Measurements from ENCODE around the gene HSP90B1. TPM values are rescaled to one million over a fixed set of nuclear protein-coding genes. Genes with fewer than 3 reads are reported as not detected.

Gene HSP90B1
- total and polyA plus RNA-seq, 2 of the 13 experiments (the other 11 are each of a cell fraction or from before 2014, with no cell fraction given), result 800 to 954 TPM

DNA sequence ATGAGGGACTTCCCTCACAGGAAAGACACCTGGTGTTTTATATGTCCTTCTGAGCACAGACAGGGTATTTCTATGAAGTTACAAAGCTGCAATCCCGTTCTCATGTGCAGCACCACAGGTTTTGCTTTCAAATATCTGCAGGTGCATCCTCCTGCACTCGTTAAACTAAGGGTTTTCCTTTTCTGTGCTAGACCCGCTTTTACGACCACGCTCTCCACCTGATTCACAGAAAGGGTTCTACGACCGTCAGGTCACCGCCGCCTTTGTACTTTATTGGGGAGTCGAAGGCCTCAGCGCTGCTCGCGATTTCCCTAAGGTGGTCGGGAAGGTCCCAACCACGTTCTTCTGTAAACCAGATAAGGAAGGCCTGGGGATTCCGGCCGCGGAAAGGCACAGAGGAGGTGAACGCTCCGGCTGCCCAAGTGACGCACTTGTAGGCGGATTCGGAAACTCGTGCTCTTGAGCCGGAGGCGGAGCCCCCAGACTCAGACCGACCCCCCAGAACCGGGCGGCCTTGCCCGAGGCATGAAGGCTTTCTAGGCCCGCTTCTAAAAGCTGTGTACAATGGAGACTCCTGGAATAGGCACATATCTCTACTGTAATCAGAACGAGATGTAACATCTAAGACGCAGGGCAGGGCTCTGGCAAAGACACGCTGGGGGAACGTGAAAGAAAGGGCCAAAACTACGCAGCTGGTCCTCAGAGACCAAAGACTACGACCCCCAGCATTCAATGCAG is 995 bp upstream of the HSP90B1 start (continued):
- 0 out of 2 replicates have a peak, but pooled peaks have one; percentile 45 for TF ChIP-seq ZNF564 (CRISPR knock-in tag; IDR thresholded peaks at IDR 0.05)
- no peak; the same call in 1 of the 2 replicates for TF ChIP-seq SIX4 (CRISPR knock-in tag; IDR thresholded peaks at IDR 0.05)
- no peak for TF ChIP-seq ZNF296 (CRISPR knock-in tag; conservative IDR thresholded peaks at IDR 0.05)
- TF ChIP-seq TAF1 (CRISPR knock-in tag; IDR thresholded peaks at IDR 0.05), result peak; percentile 77
- TF ChIP-seq, protein P1, sequence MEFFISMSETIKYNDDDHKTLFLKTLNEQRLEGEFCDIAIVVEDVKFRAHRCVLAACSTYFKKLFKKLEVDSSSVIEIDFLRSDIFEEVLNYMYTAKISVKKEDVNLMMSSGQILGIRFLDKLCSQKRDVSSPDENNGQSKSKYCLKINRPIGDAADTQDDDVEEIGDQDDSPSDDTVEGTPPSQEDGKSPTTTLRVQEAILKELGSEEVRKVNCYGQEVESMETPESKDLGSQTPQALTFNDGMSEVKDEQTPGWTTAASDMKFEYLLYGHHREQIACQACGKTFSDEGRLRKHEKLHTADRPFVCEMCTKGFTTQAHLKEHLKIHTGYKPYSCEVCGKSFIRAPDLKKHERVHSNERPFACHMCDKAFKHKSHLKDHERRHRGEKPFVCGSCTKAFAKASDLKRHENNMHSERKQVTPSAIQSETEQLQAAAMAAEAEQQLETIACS (CRISPR knock-in tag; IDR thresholded peaks at IDR 0.05), result no peak
- TF ChIP-seq ZBTB49 (CRISPR knock-in tag; IDR thresholded peaks at IDR 0.05; ENCODE audit: borderline replicate concordance), result 0 out of 2 replicates have a peak, but pooled peaks have one; percentile 46
- peak; percentile 86 for TF ChIP-seq POLR2G (IDR thresholded peaks at IDR 0.05; ENCODE audit: low read depth, low read length)
- TF ChIP-seq IKZF4 (CRISPR knock-in tag; IDR thresholded peaks at IDR 0.05; ENCODE audit: borderline replicate concordance, low read depth, not compliant biosample characterization), result no peak
- TF ChIP-seq FOXO4 (CRISPR knock-in tag; conservative IDR thresholded peaks at IDR 0.05), result no peak
- TF ChIP-seq KLF15 (CRISPR knock-in tag; IDR thresholded peaks at IDR 0.05; ENCODE audit: borderline replicate concordance), result no peak
- no peak for TF ChIP-seq SMARCC2 (IDR thresholded peaks at IDR 0.05)
- TF ChIP-seq ZFY (CRISPR knock-in tag; IDR thresholded peaks at IDR 0.05), result peak; percentile 95
- no peak for TF ChIP-seq ZNF652 (CRISPR knock-in tag; IDR thresholded peaks at IDR 0.05; ENCODE audit: borderline replicate concordance, low read depth)
- TF ChIP-seq, protein P2, sequence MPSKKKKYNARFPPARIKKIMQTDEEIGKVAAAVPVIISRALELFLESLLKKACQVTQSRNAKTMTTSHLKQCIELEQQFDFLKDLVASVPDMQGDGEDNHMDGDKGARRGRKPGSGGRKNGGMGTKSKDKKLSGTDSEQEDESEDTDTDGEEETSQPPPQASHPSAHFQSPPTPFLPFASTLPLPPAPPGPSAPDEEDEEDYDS (CRISPR knock-in tag; IDR thresholded peaks at IDR 0.05), result peak; percentile 75
- TF ChIP-seq, protein P3, sequence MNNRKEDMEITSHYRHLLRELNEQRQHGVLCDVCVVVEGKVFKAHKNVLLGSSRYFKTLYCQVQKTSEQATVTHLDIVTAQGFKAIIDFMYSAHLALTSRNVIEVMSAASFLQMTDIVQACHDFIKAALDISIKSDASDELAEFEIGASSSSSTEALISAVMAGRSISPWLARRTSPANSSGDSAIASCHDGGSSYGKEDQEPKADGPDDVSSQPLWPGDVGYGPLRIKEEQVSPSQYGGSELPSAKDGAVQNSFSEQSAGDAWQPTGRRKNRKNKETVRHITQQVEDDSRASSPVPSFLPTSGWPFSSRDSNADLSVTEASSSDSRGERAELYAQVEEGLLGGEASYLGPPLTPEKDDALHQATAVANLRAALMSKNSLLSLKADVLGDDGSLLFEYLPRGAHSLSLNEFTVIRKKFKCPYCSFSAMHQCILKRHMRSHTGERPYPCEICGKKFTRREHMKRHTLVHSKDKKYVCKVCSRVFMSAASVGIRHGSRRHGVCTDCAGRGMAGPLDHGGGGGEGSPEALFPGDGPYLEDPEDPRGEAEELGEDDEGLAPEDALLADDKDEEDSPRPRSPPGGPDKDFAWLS (CRISPR knock-in tag; IDR thresholded peaks at IDR 0.05; ENCODE audit: borderline replicate concordance), result no peak
- TF ChIP-seq, protein P4, sequence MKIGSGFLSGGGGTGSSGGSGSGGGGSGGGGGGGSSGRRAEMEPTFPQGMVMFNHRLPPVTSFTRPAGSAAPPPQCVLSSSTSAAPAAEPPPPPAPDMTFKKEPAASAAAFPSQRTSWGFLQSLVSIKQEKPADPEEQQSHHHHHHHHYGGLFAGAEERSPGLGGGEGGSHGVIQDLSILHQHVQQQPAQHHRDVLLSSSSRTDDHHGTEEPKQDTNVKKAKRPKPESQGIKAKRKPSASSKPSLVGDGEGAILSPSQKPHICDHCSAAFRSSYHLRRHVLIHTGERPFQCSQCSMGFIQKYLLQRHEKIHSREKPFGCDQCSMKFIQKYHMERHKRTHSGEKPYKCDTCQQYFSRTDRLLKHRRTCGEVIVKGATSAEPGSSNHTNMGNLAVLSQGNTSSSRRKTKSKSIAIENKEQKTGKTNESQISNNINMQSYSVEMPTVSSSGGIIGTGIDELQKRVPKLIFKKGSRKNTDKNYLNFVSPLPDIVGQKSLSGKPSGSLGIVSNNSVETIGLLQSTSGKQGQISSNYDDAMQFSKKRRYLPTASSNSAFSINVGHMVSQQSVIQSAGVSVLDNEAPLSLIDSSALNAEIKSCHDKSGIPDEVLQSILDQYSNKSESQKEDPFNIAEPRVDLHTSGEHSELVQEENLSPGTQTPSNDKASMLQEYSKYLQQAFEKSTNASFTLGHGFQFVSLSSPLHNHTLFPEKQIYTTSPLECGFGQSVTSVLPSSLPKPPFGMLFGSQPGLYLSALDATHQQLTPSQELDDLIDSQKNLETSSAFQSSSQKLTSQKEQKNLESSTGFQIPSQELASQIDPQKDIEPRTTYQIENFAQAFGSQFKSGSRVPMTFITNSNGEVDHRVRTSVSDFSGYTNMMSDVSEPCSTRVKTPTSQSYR (CRISPR knock-in tag; IDR thresholded peaks at IDR 0.05; ENCODE audit: borderline replicate concordance), result peak; percentile 45; the same call in 1 of the 2 replicates
- no peak for TF ChIP-seq CREB3 (CRISPR knock-in tag; IDR thresholded peaks at IDR 0.05)
